ENCODE results near the gene MYCBP. TPM values are rescaled to one million over a fixed set of nuclear protein-coding genes. Genes with fewer than 3 reads are reported as not detected.

The MYCBP gene
- total and polyA plus RNA-seq, 2 of the 13 experiments (the other 11 are each of a cell fraction or from before 2014, with no cell fraction given) = 11.4 to 30.4 TPM

GRCh38 chr1:38873027-38873969 lies at the start of gene MYCBP (continued):
- peak; percentile 32 for TF ChIP-seq CTCF (CRISPR knock-in tag; IDR thresholded peaks at IDR 0.05)
- no peak for TF ChIP-seq SP1 (IDR thresholded peaks at IDR 0.05)
- TF ChIP-seq SP1 (CRISPR knock-in tag; IDR thresholded peaks at IDR 0.05) = peak; percentile 39; the same call in 1 of the 2 replicates
- TF ChIP-seq CHD4 (IDR thresholded peaks at IDR 0.05; ENCODE audit: borderline replicate concordance, low read length) = no peak
- no peak for TF ChIP-seq ZNF207 (IDR thresholded peaks at IDR 0.05; ENCODE audit: borderline replicate concordance)
- TF ChIP-seq ISX (CRISPR knock-in tag; conservative IDR thresholded peaks at IDR 0.05) = no peak
- TF ChIP-seq THRA (CRISPR knock-in tag; IDR thresholded peaks at IDR 0.05; ENCODE audit: borderline replicate concordance) = peak; percentile 10; the same call in 1 of the 2 replicates
- TF ChIP-seq ELF1 (CRISPR knock-in tag; IDR thresholded peaks at IDR 0.05) = peak; percentile 77
- no peak; the same call in 1 of the 2 replicates for TF ChIP-seq ETV6 (CRISPR knock-in tag; conservative IDR thresholded peaks at IDR 0.05)
- TF ChIP-seq SRF (IDR thresholded peaks at IDR 0.05; ENCODE audit: low read depth, low read length) = no peak
- no peak for TF ChIP-seq SNRNP70 (IDR thresholded peaks at IDR 0.05; ENCODE audit: low read depth, low read length)
- no peak for TF ChIP-seq ZBTB49 (CRISPR knock-in tag; IDR thresholded peaks at IDR 0.05; ENCODE audit: borderline replicate concordance)
- TF ChIP-seq ZNF737 (CRISPR knock-in tag; IDR thresholded peaks at IDR 0.05; ENCODE audit: borderline replicate concordance) = no peak
- no peak for TF ChIP-seq ZNF646 (CRISPR knock-in tag; IDR thresholded peaks at IDR 0.05)
- TF ChIP-seq CBX1 (IDR thresholded peaks at IDR 0.05; ENCODE audit: low read depth) = no peak

Data from HepG2 (cell line).